KG1 (cell line): ENCODE data around the gene USP17L5.
A peak's percentile ranks its signal among the peaks of the same experiment; 100 is the strongest.
"Not testable (repeated sequence)": the region's sequence is repeated elsewhere in the genome, so short reads cannot be mapped to it uniquely, and the experiment has no call there.

Experiments used
- DNase-seq: peaks from one replicate; lab custom pipeline; 2025; lab: John Stamatoyannopoulos, UW

USP17L5 gene, protein sequence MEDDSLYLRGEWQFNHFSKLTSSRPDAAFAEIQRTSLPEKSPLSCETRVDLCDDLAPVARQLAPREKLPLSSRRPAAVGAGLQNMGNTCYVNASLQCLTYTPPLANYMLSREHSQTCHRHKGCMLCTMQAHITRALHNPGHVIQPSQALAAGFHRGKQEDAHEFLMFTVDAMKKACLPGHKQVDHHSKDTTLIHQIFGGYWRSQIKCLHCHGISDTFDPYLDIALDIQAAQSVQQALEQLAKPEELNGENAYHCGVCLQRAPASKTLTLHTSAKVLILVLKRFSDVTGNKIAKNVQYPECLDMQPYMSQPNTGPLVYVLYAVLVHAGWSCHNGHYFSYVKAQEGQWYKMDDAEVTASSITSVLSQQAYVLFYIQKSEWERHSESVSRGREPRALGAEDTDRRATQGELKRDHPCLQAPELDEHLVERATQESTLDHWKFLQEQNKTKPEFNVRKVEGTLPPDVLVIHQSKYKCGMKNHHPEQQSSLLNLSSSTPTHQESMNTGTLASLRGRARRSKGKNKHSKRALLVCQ

DNA sequence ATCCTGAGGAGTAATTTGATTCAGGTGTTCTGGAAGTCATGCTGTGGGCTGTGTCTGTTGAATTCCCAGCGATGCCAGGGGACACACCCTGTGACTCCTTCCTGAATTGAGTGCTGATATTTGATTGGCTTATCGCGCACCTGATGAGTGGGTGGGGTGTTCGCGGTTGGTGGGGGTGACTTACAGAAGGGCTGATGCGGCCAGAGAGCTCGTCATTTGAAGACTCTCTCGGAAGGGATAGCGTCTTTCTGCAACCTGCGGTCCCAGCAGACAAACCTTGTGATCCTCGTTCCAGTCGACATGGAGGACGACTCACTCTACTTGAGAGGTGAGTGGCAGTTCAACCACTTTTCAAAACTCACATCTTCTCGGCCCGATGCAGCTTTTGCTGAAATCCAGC, at the start of gene USP17L5:
TSS of gene USP17L5 (plus strand) at position 301 of the 400 bp plus-strand sequence. CDS start at position 301, 0 bp downstream.
- DNase-seq = not testable (repeated sequence)

DNA sequence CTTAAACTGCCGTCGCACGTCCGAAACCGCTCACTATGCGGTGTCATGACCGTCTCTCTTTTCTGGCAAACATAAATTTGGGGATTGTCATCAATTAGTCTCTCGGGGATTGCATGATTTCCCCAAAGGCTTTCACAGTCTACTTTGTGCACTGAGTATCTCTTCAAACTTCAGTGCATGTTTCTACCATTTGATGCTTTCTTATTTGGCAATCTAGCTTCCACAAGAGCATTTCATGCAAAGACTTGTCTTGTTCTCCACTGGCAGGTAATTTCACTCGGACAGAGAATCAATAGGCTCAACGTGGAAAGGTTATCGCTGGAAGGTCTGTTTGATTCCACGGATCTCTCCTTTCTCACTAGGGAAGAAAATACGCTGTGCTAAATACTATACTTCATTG, 15.0 kb upstream of the USP17L5 start:
- not testable (repeated sequence) for DNase-seq

DNA sequence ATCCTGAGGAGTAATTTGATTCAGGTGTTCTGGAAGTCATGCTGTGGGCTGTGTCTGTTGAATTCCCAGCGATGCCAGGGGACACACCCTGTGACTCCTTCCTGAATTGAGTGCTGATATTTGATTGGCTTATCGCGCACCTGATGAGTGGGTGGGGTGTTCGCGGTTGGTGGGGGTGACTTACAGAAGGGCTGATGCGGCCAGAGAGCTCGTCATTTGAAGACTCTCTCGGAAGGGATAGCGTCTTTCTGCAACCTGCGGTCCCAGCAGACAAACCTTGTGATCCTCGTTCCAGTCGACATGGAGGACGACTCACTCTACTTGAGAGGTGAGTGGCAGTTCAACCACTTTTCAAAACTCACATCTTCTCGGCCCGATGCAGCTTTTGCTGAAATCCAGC, 14.3 kb upstream of the USP17L5 start, which contains the start of gene USP17L24:
TSS of gene USP17L24 (plus strand) at position 301 of the 400 bp plus-strand sequence. CDS start at position 301, 0 bp downstream.
- not testable (repeated sequence) for DNase-seq

DNA sequence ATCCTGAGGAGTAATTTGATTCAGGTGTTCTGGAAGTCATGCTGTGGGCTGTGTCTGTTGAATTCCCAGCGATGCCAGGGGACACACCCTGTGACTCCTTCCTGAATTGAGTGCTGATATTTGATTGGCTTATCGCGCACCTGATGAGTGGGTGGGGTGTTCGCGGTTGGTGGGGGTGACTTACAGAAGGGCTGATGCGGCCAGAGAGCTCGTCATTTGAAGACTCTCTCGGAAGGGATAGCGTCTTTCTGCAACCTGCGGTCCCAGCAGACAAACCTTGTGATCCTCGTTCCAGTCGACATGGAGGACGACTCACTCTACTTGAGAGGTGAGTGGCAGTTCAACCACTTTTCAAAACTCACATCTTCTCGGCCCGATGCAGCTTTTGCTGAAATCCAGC, 9.6 kb upstream of the USP17L5 start, which contains the start of gene USP17L25:
TSS of gene USP17L25 (plus strand) at position 301 of the 400 bp plus-strand sequence. CDS start at position 301, 0 bp downstream.
- not testable (repeated sequence) for DNase-seq

DNA sequence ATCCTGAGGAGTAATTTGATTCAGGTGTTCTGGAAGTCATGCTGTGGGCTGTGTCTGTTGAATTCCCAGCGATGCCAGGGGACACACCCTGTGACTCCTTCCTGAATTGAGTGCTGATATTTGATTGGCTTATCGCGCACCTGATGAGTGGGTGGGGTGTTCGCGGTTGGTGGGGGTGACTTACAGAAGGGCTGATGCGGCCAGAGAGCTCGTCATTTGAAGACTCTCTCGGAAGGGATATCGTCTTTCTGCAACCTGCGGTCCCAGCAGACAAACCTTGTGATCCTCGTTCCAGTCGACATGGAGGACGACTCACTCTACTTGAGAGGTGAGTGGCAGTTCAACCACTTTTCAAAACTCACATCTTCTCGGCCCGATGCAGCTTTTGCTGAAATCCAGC, 4.8 kb upstream of the USP17L5 start, which contains the start of gene USP17L26:
TSS of gene USP17L26 (plus strand) at position 301 of the 400 bp plus-strand sequence. CDS start at position 301, 0 bp downstream.
- not testable (repeated sequence) for DNase-seq

DNA sequence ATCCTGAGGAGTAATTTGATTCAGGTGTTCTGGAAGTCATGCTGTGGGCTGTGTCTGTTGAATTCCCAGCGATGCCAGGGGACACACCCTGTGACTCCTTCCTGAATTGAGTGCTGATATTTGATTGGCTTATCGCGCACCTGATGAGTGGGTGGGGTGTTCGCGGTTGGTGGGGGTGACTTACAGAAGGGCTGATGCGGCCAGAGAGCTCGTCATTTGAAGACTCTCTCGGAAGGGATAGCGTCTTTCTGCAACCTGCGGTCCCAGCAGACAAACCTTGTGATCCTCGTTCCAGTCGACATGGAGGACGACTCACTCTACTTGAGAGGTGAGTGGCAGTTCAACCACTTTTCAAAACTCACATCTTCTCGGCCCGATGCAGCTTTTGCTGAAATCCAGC, 4.6 kb downstream of the USP17L5 start, which contains the start of gene USP17L27:
TSS of gene USP17L27 (plus strand) at position 301 of the 400 bp plus-strand sequence. CDS start at position 301, 0 bp downstream.
- DNase-seq = not testable (repeated sequence)

DNA sequence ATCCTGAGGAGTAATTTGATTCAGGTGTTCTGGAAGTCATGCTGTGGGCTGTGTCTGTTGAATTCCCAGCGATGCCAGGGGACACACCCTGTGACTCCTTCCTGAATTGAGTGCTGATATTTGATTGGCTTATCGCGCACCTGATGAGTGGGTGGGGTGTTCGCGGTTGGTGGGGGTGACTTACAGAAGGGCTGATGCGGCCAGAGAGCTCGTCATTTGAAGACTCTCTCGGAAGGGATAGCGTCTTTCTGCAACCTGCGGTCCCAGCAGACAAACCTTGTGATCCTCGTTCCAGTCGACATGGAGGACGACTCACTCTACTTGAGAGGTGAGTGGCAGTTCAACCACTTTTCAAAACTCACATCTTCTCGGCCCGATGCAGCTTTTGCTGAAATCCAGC, 9.4 kb downstream of the USP17L5 start, which contains the start of gene USP17L28:
TSS of gene USP17L28 (plus strand) at position 301 of the 400 bp plus-strand sequence. CDS start at position 301, 0 bp downstream.
- not testable (repeated sequence) for DNase-seq

DNA sequence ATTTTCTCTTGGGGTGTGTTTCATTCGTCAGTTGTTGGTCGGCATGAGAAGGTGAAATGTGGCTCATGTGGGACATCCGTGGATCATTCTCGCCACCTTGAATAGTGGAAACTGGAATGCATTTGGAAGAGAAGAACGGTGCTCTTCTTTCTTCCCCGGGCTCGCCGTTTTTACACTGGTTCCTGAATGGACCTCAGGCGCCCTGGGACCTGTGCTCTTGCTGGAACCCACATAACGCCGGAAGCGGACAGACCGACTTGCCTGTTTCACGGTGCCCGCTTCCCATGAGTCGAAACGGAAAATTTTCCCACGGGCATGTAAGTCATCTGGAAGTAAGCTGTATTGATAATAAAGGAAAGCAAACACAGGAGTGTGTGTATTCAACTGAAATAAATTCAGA, 11.7 kb downstream of the USP17L5 start:
- DNase-seq = not testable (repeated sequence)

DNA sequence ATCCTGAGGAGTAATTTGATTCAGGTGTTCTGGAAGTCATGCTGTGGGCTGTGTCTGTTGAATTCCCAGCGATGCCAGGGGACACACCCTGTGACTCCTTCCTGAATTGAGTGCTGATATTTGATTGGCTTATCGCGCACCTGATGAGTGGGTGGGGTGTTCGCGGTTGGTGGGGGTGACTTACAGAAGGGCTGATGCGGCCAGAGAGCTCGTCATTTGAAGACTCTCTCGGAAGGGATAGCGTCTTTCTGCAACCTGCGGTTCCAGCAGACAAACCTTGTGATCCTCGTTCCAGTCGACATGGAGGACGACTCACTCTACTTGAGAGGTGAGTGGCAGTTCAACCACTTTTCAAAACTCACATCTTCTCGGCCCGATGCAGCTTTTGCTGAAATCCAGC, 14.1 kb downstream of the USP17L5 start, which contains the start of gene USP17L29:
TSS of gene USP17L29 (plus strand) at position 301 of the 400 bp plus-strand sequence. CDS start at position 301, 0 bp downstream.
- DNase-seq = not testable (repeated sequence)

DNA sequence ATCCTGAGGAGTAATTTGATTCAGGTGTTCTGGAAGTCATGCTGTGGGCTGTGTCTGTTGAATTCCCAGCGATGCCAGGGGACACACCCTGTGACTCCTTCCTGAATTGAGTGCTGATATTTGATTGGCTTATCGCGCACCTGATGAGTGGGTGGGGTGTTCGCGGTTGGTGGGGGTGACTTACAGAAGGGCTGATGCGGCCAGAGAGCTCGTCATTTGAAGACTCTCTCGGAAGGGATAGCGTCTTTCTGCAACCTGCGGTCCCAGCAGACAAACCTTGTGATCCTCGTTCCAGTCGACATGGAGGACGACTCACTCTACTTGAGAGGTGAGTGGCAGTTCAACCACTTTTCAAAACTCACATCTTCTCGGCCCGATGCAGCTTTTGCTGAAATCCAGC, 23.6 kb downstream of the USP17L5 start, which contains the start of gene USP17L30:
TSS of gene USP17L30 (plus strand) at position 301 of the 400 bp plus-strand sequence. CDS start at position 301, 0 bp downstream.
- DNase-seq = not testable (repeated sequence)

DNA sequence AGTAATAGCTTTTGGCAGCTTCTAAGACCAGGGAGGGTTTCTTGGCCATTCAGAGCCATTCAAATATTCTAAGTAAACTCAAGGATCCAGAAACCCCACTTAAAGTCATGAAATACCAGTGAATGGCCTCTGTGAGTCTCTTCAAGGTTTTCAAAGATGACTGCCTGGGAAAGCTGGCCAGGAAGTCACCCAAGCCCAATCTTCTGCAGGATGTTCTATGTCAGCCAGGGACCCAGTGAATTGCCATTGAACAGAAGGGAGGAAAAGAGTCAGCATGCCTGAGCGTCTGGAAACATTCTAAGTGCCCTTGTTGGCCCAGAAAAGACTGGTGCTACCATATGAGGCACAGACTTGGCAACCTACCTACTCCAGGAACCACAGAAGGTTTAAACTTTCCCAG, 40.7 kb downstream of the USP17L5 start:
- not testable (repeated sequence) for DNase-seq

DNA sequence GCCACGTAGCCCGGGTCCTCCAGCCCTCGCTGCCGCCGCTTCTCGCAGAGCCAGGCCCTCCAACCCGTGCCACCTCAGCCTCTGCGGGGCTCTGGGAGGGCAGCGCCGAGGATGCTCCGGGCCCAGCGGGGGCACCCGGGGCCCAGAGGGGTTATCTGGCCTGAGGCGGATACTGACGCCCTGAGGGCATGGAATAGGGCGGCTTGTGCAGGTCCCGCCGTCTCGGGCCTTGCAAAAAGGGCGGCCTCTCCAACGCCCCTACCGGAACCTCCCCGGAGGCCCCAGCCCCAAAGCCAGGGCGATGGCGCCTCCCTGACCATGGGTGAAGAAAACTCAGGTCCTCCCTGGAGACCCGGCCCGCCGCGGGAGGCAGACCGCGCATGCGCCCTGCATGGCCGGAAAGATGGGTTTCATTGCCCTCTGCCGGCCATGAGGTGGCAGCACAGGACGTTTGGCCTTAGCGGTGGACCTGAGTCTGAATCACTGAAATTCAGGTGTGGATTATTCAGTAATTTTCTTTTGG, 41.9 kb downstream of the USP17L5 start:
- not testable (repeated sequence) for DNase-seq

DNA sequence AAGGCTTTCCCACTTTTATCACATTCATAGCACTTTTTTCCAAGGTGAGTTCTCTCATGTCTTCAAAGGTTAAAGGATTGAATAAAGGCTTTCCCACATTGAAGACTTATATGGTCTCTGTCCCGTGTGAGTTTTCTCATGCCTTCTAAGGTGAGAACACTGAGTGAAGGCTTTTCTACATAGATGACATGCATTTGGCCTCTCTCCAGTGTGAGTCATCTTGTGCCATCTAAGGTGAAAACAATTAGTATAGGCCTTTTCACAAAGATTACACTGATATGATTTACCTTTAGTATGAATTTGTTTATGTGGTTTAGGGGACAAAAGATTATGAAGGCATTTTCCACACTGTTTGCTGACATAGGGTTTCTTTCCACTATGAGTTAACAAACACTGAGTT, 44.9 kb downstream of the USP17L5 start:
- DNase-seq = no peak

DNA sequence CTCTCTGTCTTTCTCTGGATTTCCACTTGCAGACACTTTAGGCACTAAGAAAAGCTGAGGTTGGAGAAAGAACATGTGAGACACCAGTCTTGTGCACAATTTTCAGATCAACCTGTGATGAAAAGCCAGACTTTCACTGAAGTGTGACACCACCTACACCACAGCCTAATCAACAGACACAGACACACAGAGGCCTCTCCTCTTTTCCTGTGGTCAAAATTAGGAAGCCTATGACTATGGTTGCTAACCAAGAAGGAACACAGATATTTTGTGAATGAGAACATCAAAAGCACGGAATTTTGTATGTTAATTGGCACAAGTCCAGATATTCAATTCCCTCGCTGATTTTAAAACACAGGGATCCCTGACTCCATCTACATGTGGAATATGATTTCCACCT, 49.8 kb downstream of the USP17L5 start:
- DNase-seq = peak; percentile 22
